SK-N-SH treated with all-trans-retinoic acid at 6 μM for 48 hours (cell line): ENCODE data around the gene GNAT2.

Source experiments
- BACH2 ChIP-seq: fragments of 250-450 bp; sonication (Bioruptor Pico); IDR thresholded peaks from 2 replicates; pipeline ENCODE4 v1.9.0; 2021; ENCODE audit warnings: mild to moderate bottlenecking, borderline replicate concordance
- CREB5 ChIP-seq: fragments of 250-450 bp; sonication (Bioruptor Pico); IDR thresholded peaks from 2 replicates; pipeline ENCODE4 v1.5.1; 2020; ENCODE audit warnings: low read depth, mild to moderate bottlenecking, moderate library complexity
- CSDC2 ChIP-seq: fragments of 250-450 bp; sonication (Bioruptor Pico); IDR thresholded peaks from 2 replicates; pipeline ENCODE4 v1.5.0; 2020; ENCODE audit warnings: mild to moderate bottlenecking, moderate library complexity
- POU6F1 ChIP-seq: fragments of 250-450 bp; sonication (Bioruptor Pico); IDR thresholded peaks from 2 replicates; pipeline ENCODE4 v1.8.0; 2021; ENCODE audit warnings: low read depth, mild to moderate bottlenecking, moderate library complexity, borderline replicate concordance
- PPARA ChIP-seq: fragments of 250-450 bp; sonication (Bioruptor Pico); IDR thresholded peaks from 2 replicates; pipeline ENCODE4 v1.5.0; 2020; ENCODE audit warnings: mild to moderate bottlenecking, borderline replicate concordance
- RARB ChIP-seq: fragments of 250-450 bp; sonication (Bioruptor Pico); IDR thresholded peaks from 2 replicates; pipeline ENCODE4 v1.8.0; 2021; ENCODE audit warnings: mild to moderate bottlenecking, moderate library complexity
- TOX ChIP-seq: fragments of 250-450 bp; sonication (Bioruptor Pico); IDR thresholded peaks from 2 replicates; pipeline ENCODE4 v1.8.0; 2021; ENCODE audit warnings: mild to moderate bottlenecking, moderate library complexity, borderline replicate concordance
- ZC3H10 ChIP-seq: fragments of 250-450 bp; sonication (Bioruptor Pico); IDR thresholded peaks from 2 replicates; pipeline ENCODE4 v1.5.1; 2021; ENCODE audit warnings: mild to moderate bottlenecking, moderate library complexity
- ZNF8 ChIP-seq: fragments of 450-650 bp; formaldehyde crosslinking; IDR thresholded peaks from 2 replicates; pipeline ENCODE4 v1.5.0; 2020; ENCODE audit warnings: mild to moderate bottlenecking, moderate library complexity
- TF ChIP-seq, protein P1 (sequence below): fragments of 250-450 bp; sonication (Bioruptor Pico); IDR thresholded peaks from 2 replicates; pipeline ENCODE4 v1.8.0; 2020; ENCODE audit warnings: mild to moderate bottlenecking, moderate library complexity, borderline replicate concordance

- TF ChIP-seq POU6F1 (CRISPR knock-in tag) (no peak), RARB (CRISPR knock-in tag) (no peak), PPARA (CRISPR knock-in tag) (no peak), ZC3H10 (no peak), CSDC2 (CRISPR knock-in tag) (no peak), BACH2 (no peak), CREB5 (CRISPR knock-in tag) (no peak), TOX (CRISPR knock-in tag) (no peak), ZNF8 (CRISPR knock-in tag) (no peak)
- TF ChIP-seq, protein P1, sequence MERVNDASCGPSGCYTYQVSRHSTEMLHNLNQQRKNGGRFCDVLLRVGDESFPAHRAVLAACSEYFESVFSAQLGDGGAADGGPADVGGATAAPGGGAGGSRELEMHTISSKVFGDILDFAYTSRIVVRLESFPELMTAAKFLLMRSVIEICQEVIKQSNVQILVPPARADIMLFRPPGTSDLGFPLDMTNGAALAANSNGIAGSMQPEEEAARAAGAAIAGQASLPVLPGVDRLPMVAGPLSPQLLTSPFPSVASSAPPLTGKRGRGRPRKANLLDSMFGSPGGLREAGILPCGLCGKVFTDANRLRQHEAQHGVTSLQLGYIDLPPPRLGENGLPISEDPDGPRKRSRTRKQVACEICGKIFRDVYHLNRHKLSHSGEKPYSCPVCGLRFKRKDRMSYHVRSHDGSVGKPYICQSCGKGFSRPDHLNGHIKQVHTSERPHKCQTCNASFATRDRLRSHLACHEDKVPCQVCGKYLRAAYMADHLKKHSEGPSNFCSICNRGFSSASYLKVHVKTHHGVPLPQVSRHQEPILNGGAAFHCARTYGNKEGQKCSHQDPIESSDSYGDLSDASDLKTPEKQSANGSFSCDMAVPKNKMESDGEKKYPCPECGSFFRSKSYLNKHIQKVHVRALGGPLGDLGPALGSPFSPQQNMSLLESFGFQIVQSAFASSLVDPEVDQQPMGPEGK (CRISPR knock-in tag), result no peak
Measured at GRCh38 chr1:109641861-109642260, 22.4 kb upstream of the GNAT2 start.
